Limb (tissue), 2 donors: ENCODE measurements around the gene METTL6.
A peak's percentile ranks its signal among the peaks of the same experiment; 100 is the strongest.
"Not testable (repeated sequence)": the region's sequence is repeated elsewhere in the genome, so short reads cannot be mapped to it uniquely, and the experiment has no call there.

Experiments
- DNase-seq, 2 donors: peaks; one replicate each; pipeline ENCODE4 v3.0.0-alpha.2; 2016; ENCODE audit errors: extremely low spot score in 2 of 2

Gene METTL6

DNA sequence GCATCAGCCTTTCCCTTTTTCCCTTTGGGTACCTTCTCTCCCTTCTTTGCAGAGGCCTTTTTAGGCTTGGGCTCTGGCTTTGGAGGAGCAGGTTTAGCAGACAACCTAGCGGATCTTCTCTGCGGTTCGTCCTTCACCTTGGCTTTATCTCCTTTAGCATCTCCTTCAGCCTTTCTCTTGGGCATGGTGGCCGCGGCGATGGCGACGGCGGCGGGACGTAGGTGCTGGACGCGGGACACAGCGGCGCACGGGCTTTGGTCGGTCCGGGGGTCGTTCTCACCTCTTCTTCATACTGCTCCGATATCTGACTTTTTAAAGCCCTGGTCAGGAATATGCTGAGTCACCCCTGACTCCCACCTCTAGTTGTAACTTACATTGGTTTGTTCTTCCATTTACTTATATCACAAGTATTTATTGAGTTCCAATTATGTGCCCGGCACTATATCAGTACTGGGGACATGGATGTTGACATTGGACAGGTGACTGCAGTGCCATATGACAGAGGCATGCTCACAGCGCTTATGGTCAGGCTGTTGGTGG is 51.8 kb downstream of the METTL6 start:
- DNase-seq, result no peak

GRCh38 chr3:15372918-15373317 is 54.4 kb downstream of the METTL6 start:
- no peak for DNase-seq

DNA sequence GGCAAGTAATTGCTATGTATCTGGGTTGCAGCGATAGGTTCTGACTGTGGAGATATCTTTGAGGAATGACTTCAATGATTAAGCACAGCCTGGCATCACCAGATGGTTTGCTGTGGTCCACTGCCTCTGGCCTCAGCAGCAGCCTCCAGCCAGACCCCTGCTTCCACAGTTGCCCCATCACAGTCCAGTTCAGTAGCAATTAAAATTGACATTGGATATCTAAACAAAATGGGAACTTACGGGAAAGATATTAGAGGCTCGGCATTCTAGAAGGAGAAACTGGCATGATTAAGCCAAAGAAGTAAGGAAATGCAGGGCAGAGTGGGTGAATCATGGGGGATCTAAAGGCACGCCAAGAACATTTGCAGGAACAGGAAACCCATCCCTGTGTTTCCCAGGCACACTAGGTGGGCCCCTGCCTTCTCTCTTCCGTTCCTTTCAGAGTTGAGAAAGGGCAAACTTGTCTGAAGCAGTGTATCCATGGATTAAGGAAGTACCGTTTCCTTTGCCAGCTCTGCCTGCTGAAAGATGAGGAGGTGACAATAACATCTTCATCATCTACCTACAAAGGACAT is 58.7 kb downstream of the METTL6 start:
- DNase-seq, result no peak

DNA sequence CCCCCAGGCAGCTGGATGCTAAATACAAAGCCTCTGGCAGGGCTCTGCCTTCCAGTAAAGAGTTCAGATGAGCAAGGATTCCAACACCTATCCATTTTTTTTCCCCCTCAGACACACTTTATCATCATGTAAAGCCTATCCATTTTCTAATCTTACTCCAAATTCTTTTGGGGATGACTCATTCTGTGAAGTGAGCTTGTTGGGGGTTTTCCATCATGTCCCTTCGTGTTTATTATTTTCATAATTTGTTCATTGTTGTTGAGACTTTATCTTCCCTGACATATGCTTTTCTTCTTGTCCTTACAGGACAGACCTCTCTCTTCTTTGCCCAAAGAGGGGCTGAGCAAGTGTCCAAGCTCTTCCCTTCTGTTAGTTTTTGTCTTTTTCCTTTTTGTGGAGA is 60.3 kb downstream of the METTL6 start:
- no peak for DNase-seq

DNA sequence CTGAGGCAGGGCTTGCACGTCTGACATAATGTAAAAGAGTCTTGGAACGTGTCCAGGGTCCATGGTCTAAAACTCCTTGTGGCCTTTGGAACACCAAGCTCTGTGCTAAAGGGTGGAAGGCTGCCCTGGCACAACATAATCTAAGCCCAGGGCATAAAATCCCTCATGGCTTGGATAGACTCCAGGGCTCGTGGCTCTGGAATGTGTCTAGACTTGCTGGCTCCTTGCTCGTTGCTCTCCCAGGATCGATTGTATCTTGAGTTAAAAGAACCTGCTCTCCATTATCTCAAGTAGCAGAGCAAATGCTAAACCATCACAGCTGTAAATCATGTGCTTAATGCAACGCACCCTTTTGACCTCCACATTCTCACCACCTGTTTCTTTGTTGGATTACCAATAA is 63.3 kb downstream of the METTL6 start:
- DNase-seq, result not testable (repeated sequence)

DNA sequence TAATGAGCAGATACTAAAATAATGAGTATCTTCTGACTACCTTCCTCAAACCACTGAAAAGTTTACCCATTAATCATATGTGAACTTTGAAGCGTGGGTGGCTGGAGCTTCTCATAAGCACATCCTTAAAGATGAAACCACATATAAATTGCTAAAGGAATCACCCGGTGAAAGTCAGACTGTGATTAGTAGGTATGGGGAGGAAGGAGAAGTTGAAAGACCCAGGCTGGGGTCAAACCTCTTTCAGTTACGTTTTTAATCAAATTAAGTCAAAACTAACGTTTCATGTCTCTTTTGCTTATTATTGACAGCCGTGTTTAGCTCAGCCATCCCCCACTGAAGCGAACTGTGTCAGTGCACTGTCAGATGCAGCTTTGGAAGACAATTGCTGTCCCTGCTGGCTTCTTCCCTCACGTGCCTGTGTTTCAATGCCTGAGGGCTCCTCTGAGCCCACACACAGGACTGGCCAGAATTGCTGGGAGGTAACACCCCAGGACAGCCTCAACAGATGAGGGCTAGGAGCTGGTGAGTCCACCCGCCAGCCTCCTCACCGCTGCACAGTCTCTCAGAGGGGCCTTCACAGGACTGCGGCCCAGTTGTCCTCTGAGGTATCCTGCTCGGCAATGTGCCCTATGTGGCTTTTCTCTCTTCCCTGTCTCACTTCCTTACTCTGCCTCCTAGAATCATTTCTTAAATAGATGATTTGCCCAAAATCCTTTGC is 65.7 kb downstream of the METTL6 start:
- DNase-seq, result peak in 1 of 2 donors; percentile 31

DNA sequence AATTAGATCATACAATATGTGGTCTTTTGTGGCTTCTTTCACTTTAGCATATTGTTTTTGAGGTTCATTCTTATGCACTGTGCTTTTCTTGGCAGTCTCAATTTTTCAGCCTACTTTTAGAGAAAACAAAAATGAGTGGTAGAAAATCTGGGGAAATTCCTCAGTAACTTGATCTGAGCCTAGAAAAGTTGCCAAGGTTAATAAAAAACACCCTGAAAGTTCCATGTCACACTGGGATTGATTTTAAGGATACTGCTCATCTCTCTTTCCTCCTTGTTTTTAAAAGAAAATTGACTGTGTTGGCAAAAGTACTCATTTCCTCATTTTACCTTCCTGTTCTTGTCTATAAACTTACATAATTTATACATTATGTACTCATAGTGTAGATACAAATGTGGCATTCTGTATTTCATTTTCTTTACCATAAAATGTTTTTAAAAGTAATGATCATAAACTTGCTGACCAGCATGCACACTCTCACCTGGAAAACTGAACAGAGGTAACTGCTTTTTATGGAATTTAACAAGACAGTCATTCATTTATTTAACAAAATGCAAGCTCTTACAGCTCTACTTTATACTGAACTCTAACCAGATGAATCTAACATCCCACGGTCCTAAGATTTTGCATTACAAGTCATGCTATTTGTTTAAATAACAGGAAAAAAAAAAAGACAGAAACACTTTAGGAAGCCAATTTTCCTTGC is 66.4 kb downstream of the METTL6 start:
- peak in 1 of 2 donors; percentile 34 for DNase-seq
